Astrocyte (in vitro differentiated cells and primary cell): Measurements from ENCODE around the gene WDR35.

Source experiments
- EZH2 ChIP-seq: IDR thresholded peaks from 2 replicates; pipeline ENCODE4 v1.6.1; 2012; ENCODE audit warnings: mild to moderate bottlenecking, low read length, inconsistent platforms; ENCODE audit not compliant: insufficient read depth
- TF ChIP-seq, protein P1 (sequence below): IDR thresholded peaks from 2 replicates; pipeline ENCODE4 v1.5.1; 2011; ENCODE audit warnings: low read depth, mild to moderate bottlenecking, inconsistent platforms, low read length, moderate library complexity; ENCODE audit not compliant: insufficient read depth

DNA sequence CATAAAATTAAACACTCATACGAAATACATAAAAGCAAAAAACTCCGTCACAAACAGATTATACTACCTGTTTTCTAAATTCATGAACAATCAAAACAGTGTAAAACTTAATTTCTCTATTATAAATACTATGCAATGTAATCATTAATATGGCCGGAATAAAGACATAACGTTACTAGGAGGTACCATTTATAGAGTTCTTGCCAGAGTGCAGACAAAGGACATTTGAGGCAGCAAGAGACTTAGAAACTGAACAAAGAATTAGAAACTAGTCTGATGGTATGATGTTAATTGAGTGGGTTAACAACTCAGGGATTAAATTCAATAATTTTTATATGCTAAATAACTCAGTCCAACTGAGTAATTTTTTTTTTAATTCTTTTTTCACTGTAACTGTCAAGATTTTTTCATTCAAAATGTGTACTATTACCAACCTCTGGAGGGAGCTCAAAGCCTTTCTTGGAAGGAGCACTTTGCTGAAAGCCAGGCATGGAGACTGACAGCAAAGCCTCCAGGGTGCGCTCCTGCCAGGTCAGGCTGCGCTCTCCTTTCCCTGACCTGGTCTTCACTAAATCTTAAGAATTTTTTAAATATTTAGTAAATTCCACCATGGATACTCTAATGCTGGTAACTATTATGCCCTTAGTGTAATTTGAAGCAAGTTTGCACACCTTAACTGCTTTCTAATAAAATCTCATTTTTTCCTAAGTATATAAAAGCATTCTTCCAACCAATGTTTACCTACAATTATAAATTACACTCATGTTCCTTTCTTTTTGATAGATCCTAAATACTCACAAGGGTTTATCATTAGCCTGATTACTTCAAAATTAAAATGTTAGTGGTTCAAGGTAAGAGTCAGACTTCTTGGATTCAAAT, 34.1 kb downstream of the WDR35 start:
- TF ChIP-seq, protein P1, sequence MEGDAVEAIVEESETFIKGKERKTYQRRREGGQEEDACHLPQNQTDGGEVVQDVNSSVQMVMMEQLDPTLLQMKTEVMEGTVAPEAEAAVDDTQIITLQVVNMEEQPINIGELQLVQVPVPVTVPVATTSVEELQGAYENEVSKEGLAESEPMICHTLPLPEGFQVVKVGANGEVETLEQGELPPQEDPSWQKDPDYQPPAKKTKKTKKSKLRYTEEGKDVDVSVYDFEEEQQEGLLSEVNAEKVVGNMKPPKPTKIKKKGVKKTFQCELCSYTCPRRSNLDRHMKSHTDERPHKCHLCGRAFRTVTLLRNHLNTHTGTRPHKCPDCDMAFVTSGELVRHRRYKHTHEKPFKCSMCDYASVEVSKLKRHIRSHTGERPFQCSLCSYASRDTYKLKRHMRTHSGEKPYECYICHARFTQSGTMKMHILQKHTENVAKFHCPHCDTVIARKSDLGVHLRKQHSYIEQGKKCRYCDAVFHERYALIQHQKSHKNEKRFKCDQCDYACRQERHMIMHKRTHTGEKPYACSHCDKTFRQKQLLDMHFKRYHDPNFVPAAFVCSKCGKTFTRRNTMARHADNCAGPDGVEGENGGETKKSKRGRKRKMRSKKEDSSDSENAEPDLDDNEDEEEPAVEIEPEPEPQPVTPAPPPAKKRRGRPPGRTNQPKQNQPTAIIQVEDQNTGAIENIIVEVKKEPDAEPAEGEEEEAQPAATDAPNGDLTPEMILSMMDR: peak; percentile 77
- TF ChIP-seq EZH2: no peak
